NCI-H1092 (cell line): ENCODE measurements around the gene GPR15.

ENCODE experiments used
- DNase-seq: peaks from one replicate; lab custom pipeline; 2025; lab: John Stamatoyannopoulos, UW

GPR15 gene

GRCh38 chr3:98531622-98532274 lies at the start of gene GPR15:
Gene GPR15, plus strand, starts transcription at chr3:98531978. Its CDS starts 56 bp downstream, at chr3:98532034.
- no peak for DNase-seq

- DNase-seq = no peak
Observed at GRCh38 chr3:98482717-98483482, 48.9 kb upstream of the GPR15 start.

GRCh38 chr3:98483626-98484025 lies 48.2 kb upstream of the GPR15 start:
- DNase-seq = no peak

GRCh38 chr3:98497381-98497780 lies 34.4 kb upstream of the GPR15 start, which contains the start of gene OR5K2:
Gene OR5K2, plus strand, starts transcription at chr3:98497681. Its CDS starts 0 bp downstream, at chr3:98497681.
- DNase-seq = no peak

GRCh38 chr3:98500019-98500418 lies 31.8 kb upstream of the GPR15 start:
- DNase-seq = no peak

GRCh38 chr3:98501270-98501669 lies 30.5 kb upstream of the GPR15 start:
- DNase-seq = no peak

GRCh38 chr3:98501863-98502576 lies 29.8 kb upstream of the GPR15 start:
- no peak for DNase-seq

GRCh38 chr3:98504539-98504938 lies 27.2 kb upstream of the GPR15 start:
- no peak for DNase-seq

GRCh38 chr3:98508582-98508981 lies 23.2 kb upstream of the GPR15 start:
- no peak for DNase-seq

- no peak for DNase-seq
Observed at GRCh38 chr3:98512576-98512975, 19.2 kb upstream of the GPR15 start.

GRCh38 chr3:98513091-98513511 lies 18.7 kb upstream of the GPR15 start:
- no peak for DNase-seq

GRCh38 chr3:98513736-98514135 lies 18.0 kb upstream of the GPR15 start:
- DNase-seq = no peak

- no peak for DNase-seq
Observed at GRCh38 chr3:98514948-98515347, 16.8 kb upstream of the GPR15 start.

GRCh38 chr3:98518816-98519215 lies 13.0 kb upstream of the GPR15 start:
- DNase-seq = no peak

- DNase-seq = no peak
Observed at GRCh38 chr3:98519351-98519750, 12.4 kb upstream of the GPR15 start.

- peak; percentile 8 for DNase-seq
Observed at GRCh38 chr3:98521897-98522543, 9.8 kb upstream of the GPR15 start.

- peak; percentile 90 for DNase-seq
Observed at GRCh38 chr3:98522544-98523281, 9.1 kb upstream of the GPR15 start, which contains the start of gene CLDND1. Gene CLDND1, minus strand, starts transcription at chr3:98522902. Its CDS starts 1,478 bp downstream, at chr3:98521424.

GRCh38 chr3:98525494-98525893 lies 6.3 kb upstream of the GPR15 start:
- DNase-seq = no peak

- DNase-seq = no peak
Observed at GRCh38 chr3:98528474-98529346, 3.1 kb upstream of the GPR15 start.

GRCh38 chr3:98529856-98530459 lies 1.8 kb upstream of the GPR15 start:
- no peak for DNase-seq
